SK-N-MC (cell line): Measurements from ENCODE around the gene SERP2.

ENCODE experiments used
- EZH2 ChIP-seq: fragments of 200-600 bp; sonication (generic); IDR thresholded peaks from one replicate; pipeline ENCODE4 v1.6.1; 2017; ENCODE audit warnings: antibody characterized with exemption
- POLR2AphosphoS5 ChIP-seq: IDR thresholded peaks from 2 replicates; pipeline ENCODE4 v1.6.1; 2012; ENCODE audit warnings: mild to moderate bottlenecking, low read depth, low read length, borderline replicate concordance

GRCh38 chr13:44437356-44438233 lies 64.0 kb downstream of the SERP2 start:
- TF ChIP-seq EZH2 (no peak), POLR2AphosphoS5 (no peak)
